Spleen (tissue), 11 donors: ENCODE results near the gene MYH7. TPM values are rescaled to one million over a fixed set of nuclear protein-coding genes. Genes with fewer than 3 reads are reported as not detected.
"Not testable (repeated sequence)": the region's sequence is repeated elsewhere in the genome, so short reads cannot be mapped to it uniquely, and the experiment has no call there.

ENCODE experiments used
- DNase-seq: peaks from one replicate; pipeline ENCODE4 v3.0.0-alpha.2; 2020
- H3K27ac ChIP-seq, 8 donors: fragments of 200-600 bp; sonication (generic) in 7 of 8; 1 replicate in 4 of 8; 2 replicates in 4 of 8; pipeline versions ENCODE4 v1.5.0 to v1.8.0; 2016 to 2021; ENCODE audit warnings: inconsistent platforms in 4 of 8, mild to moderate bottlenecking in 4 of 8, moderate library complexity in 1 of 8
- H3K27me3 ChIP-seq, 7 donors: fragments of 200-600 bp; sonication (generic) in 6 of 7; replicated peaks in 1 of 7; 1 replicate in 4 of 7; 2 replicates in 3 of 7; pipeline versions ENCODE4 v1.5.0 to v1.8.0; 2016 to 2021; ENCODE audit warnings: inconsistent platforms in 3 of 7, mild to moderate bottlenecking in 1 of 7
- H3K36me3 ChIP-seq, 6 donors: fragments of 200-600 bp; sonication (generic) in 5 of 6; 1 replicate in 4 of 6; 2 replicates in 2 of 6; pipeline versions ENCODE4 v1.5.0 to v1.8.0; 2016 to 2021; ENCODE audit warnings: inconsistent platforms in 2 of 6
- H3K4me1 ChIP-seq, 6 donors: fragments of 200-600 bp; sonication (generic) in 5 of 6; 1 replicate in 3 of 6; 2 replicates in 3 of 6; pipeline versions ENCODE4 v1.5.0 to v1.8.0; 2016 to 2021; ENCODE audit warnings: inconsistent platforms in 3 of 6
- H3K4me3 ChIP-seq, 8 donors: fragments of 200-600 bp; sonication (generic) in 7 of 8; 1 replicate in 4 of 8; 2 replicates in 4 of 8; pipeline versions ENCODE4 v1.5.0 to v1.8.0; 2016 to 2021; ENCODE audit warnings: inconsistent platforms in 4 of 8, mild to moderate bottlenecking in 4 of 8, moderate library complexity in 2 of 8
- H3K9me3 ChIP-seq, 8 donors: fragments of 200-600 bp; sonication (generic) in 7 of 8; 1 replicate in 4 of 8; 2 replicates in 4 of 8; pipeline versions ENCODE4 v1.5.0 to v1.8.0; 2016 to 2021; ENCODE audit warnings: inconsistent platforms in 4 of 8
- CTCF ChIP-seq, 11 experiments: fragments of 200-600 bp in 7 of 11; fragments of 450-650 bp in 4 of 11; sonication (generic) in 4 of 11; IDR thresholded peaks in 8 of 11; conservative IDR thresholded peaks in 3 of 11; 1 replicate in 7 of 11; 2 replicates in 4 of 11; pipeline versions ENCODE4 v1.4.0 to v1.8.0; 2016 to 2021; ENCODE audit warnings: antibody characterized with exemption in 11 of 11, inconsistent platforms in 4 of 11, mild to moderate bottlenecking in 1 of 11
- POLR2A ChIP-seq, 3 donors: fragments of 450-650 bp; IDR thresholded peaks; one replicate each; pipeline ENCODE4 v1.5.1; 2017; ENCODE audit warnings: antibody characterized with exemption in 3 of 3, mild to moderate bottlenecking in 1 of 3
- POLR2AphosphoS5 ChIP-seq, 3 donors: sonication (generic); formaldehyde crosslinking; IDR thresholded peaks; one replicate each; pipeline ENCODE4 v1.5.1; 2017; ENCODE audit warnings: antibody characterized with exemption in 3 of 3
- WGBS, 5 donors: extraction: QIAGEN DNeasy Blood & Tissue Kit in 3 of 5; methylation state at CpG; one replicate each; pipeline versions ENCODE4 v1.1.5 to v1.1.7; 2013 to 2018; 5-methylcytosine and 5-hydroxymethylcytosine counted together
- intact Hi-C: fragments of 100-400 bp; cut with DNase I; formaldehyde crosslinking; loops from one replicate; pipeline ENCODE4 v1.15.0; 2023; ENCODE audit warnings: low total_unique reads
- polyA plus RNA-seq, 3 donors: library from polyadenylated mRNA; stranded (reverse); fragments of 200-250 nt; gene quantifications; one replicate each; pipeline ENCODE4 v1.2.1, GENCODE V29; 2013
- total RNA-seq, 7 donors: library from RNA; depleted of rRNA in 3 of 7; stranded (reverse); fragments of >200 nt in 3 of 7; fragmentation: NEBNext Ultra II Directional in 4 of 7; extraction: Animal tissue kit (Norgen Biotek cat#: 25700) in 4 of 7; gene quantifications; one replicate each; pipeline versions ENCODE4 v1.1.0 to v1.2.1, GENCODE V29; 2016 to 2021
- donor health status: healthy with polysubstance abuse.
- donor health status: DM: no; HTN: no; CAD: no; lungs with moderate emphysema.
- donor health status: DM: no; HTN: no; CAD: no.
- donor health status: Bipolar disorder and iron deficiency.
- donor health status: healthy.
- donor health status: DM: no; HTN: no; CAD: no.
- donor health status: DM: yes; HTN: yes; CAD: no.

MYH7 gene
- total and polyA plus RNA-seq, 10 donors: 0.06 to 0.65 (median 0.11) TPM; not detected in 6

GRCh38 chr14:23460960-23461359, 25.5 kb upstream of the MYH7 start:
- intact Hi-C loops: loop anchor here (10.0 kb wide), 1 partner anchor 136 kb away; the partner anchor contains the start of gene PABPN1
- no peaks in the 10 kb centered on the region for H3K36me3 ChIP-seq
- DNase-seq: no peak
- no peak overlapping the region for H3K27ac ChIP-seq
- no peak for TF ChIP-seq POLR2AphosphoS5 (IDR thresholded peaks at IDR 0.05)
- TF ChIP-seq CTCF (IDR thresholded peaks at IDR 0.05 in 8 of 11, conservative IDR thresholded peaks at IDR 0.05 in 3 of 11): no peak
- no peak for TF ChIP-seq POLR2A (IDR thresholded peaks at IDR 0.05)
- no peaks in the 10 kb centered on the region for H3K4me1 ChIP-seq
- peaks cover 0 to 25% (median 0%) of the 10 kb centered on the region in 7 donors for H3K27me3 ChIP-seq
- H3K4me3 ChIP-seq: no peak overlapping the region
- H3K9me3 ChIP-seq: no peaks in the 10 kb centered on the region

- TF ChIP-seq POLR2AphosphoS5 (IDR thresholded peaks at IDR 0.05) (no peak), CTCF (IDR thresholded peaks at IDR 0.05 in 8 of 11, conservative IDR thresholded peaks at IDR 0.05 in 3 of 11) (no peak), POLR2A (IDR thresholded peaks at IDR 0.05) (no peak)
- peaks cover 0 to 36% (median 0%) of the 10 kb centered on the region in 7 donors for H3K27me3 ChIP-seq
- intact Hi-C loops: no loop called here
- H3K9me3 ChIP-seq: no peaks in the 10 kb centered on the region
- H3K27ac ChIP-seq: no peak overlapping the region
- WGBS, 5 donors: 85 to 95% (median 90%) methylated on average over 5 of the region's 5 CpGs
- H3K4me1 ChIP-seq: no peaks in the 10 kb centered on the region
- no peak overlapping the region for H3K4me3 ChIP-seq
- no peaks in the 10 kb centered on the region for H3K36me3 ChIP-seq
- DNase-seq: no peak
Measured at GRCh38 chr14:23457587-23458445, 22.4 kb upstream of the MYH7 start.

- peaks cover 0 to 36% (median 0%) of the 10 kb centered on the region in 7 donors for H3K27me3 ChIP-seq
- WGBS, 5 donors: 82 to 95% (median 89%) methylated on average over 11 of the region's 11 CpGs
- H3K27ac ChIP-seq, H3K36me3 ChIP-seq, H3K9me3 ChIP-seq, H3K4me3 ChIP-seq, intact Hi-C loops, H3K4me1 ChIP-seq, DNase-seq: not testable (repeated sequence)
Measured at GRCh38 chr14:23456883-23457586, 21.6 kb upstream of the MYH7 start.

- intact Hi-C loops: no loop called here
- DNase-seq: no peak
- no peaks in the 10 kb centered on the region for H3K36me3 ChIP-seq
- H3K27me3 ChIP-seq: peaks cover 0 to 36% (median 10%) of the 10 kb centered on the region in 7 donors
- no peak overlapping the region for H3K4me3 ChIP-seq
- 10 to 44% (median 27%) methylated on average over 1 of the region's 1 CpG for WGBS, 5 donors
- peaks cover 0 to 4% (median 0%) of the 10 kb centered on the region in 8 donors for H3K9me3 ChIP-seq
- TF ChIP-seq POLR2A (IDR thresholded peaks at IDR 0.05): no peak
- TF ChIP-seq CTCF (IDR thresholded peaks at IDR 0.05 in 8 of 11, conservative IDR thresholded peaks at IDR 0.05 in 3 of 11): no peak
- no peak for TF ChIP-seq POLR2AphosphoS5 (IDR thresholded peaks at IDR 0.05)
- H3K4me1 ChIP-seq: no peaks in the 10 kb centered on the region
- no peak overlapping the region for H3K27ac ChIP-seq
Measured at GRCh38 chr14:23454445-23454856, 19.0 kb upstream of the MYH7 start.
